HG02943 (cell line): Measurements from ENCODE around the gene MRGPRG.

Source experiments
- ATAC-seq: cut with Tn5 transposase; IDR thresholded peaks from one replicate; pipeline ENCODE4 v1.9.1; 2021; ENCODE audit warnings: mild to moderate bottlenecking, low read depth, moderate library complexity; ENCODE audit not compliant: unreplicated experiment

MRGPRG gene

DNA sequence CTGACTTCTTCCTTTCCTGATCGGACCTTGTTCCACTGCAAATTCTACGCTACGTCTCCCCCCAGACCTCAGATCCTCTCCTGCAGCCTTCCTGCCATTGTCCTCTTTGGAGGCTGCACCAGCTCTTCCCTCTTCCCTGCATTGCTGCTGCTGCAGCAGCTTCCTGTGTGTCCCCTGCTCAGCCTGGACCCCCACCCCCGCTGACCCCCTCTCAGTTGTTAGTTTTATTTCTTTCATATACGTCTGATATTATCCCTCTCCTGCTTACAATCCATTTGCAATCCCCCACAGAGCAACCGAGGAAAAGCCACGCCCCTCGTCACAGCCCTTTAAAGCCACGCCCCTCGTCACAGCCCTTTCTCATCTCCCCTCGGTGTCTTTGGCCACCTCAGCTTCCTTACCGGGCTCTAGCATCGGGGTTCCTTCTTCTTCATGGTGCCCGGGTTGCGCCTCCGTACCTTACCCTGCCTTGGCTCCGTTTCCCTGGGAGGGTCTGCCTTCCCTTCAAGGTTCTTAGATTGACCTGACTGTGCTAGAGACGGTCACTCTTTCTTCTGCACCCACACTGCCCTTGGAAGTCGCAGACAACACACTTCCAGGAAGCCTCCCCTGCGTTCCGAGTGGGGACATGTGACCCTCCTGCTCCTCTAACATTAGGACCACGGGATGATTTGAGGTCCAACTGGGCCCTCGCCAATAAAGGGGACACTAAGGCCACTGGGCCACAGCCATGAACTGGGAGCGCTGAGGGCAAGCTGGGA is 4.8 kb downstream of the MRGPRG start:
- no peak for ATAC-seq

DNA sequence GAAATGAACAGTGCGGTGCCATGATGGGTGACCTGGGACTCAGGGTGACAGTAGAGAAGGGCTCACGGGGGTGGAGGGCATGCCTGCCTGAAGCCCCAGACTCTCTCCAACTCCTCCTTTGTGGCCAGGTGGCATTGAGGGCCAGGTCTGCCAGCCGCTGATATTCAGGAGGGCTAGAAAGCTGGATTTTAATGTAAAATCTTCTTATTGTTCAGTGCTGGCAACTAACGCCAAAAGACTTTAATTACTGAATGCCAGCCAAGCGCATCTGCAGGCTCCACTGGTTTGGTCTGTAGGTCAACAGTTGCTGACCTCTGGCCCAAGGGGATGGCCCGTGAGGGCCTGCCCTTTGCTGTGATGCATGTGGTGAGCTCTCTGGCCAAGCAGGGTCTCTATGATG is 10.3 kb downstream of the MRGPRG start:
- ATAC-seq: no peak

DNA sequence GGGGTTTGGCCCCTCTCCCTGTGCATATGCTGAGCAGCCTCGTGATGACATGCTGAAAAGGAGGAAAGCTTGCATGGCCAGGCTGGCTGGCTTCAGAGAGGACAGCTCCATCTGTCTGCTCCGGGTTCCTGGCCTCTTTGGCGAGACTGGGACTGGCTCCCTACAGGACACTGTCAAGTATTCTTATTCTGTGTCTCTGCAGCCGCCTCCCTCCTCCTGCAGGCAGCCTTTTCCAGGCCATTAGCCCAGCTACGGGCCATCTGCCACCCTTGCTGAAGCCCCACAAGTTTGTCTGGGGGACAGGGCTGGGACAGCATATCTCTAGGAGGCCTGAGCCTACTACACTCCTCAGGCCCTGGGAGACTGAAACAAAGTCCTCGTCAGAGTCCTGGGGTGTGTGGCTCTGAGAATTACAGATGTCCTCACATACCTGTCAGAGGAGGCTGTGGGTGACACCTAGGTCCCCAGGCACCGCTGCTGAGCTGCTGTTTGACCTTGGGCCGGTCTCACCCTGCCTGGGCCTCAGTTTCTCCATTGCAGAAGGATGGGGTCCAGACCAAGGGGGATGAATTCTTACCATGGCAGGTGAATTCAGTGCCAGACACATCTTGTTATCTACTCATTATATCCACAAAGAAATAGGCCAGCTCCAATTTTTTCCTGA is 11.0 kb downstream of the MRGPRG start:
- ATAC-seq: no peak

DNA sequence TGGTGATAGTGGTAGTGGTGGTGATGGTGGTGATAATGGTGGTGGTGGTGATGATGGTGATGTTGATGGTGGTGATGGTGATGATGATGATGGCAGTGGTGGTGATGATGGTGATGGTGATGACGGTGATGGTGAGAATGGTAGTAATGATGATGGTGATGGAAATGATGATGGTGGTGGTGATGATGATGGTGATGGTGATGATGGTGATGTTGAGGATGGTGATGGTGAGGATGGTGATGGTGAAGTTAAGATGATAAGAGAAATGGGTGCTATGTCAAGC is 11.8 kb downstream of the MRGPRG start:
- ATAC-seq: no peak

DNA sequence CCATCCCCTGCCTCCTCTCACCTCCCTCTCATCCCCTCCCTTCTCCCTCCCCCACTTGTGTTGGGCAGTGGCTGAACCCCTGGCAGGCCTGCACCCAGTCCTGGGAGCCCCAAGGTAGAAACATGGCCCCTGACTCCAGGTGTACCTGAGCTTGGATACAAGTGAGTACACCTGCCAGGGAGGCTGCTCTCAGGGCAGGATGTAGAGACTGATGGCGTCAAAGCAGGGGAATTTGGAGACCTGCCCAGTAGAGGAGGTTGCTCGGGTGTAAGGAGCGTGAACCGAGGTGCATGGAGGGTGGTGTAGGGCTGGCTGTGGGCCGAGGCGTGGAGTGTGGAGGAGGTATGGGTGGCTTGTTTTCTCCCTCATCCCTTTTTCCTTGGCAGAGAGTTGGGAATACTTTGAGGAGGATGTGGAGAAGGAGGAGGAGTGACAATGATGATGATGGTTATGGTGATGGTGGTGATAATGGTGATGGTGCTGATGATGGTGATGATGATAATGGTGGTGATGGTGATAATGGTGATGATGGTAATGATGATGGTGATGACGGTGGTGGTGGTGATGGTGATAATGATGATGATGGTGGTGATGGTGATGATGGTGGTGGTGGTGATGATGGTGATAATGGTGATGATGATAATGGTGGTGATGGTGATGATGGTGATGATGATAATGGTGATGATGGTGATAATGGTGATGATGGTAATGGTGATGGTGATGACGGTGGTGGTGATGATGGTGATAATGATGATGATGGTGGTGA is 12.3 kb downstream of the MRGPRG start:
- ATAC-seq: no peak

DNA sequence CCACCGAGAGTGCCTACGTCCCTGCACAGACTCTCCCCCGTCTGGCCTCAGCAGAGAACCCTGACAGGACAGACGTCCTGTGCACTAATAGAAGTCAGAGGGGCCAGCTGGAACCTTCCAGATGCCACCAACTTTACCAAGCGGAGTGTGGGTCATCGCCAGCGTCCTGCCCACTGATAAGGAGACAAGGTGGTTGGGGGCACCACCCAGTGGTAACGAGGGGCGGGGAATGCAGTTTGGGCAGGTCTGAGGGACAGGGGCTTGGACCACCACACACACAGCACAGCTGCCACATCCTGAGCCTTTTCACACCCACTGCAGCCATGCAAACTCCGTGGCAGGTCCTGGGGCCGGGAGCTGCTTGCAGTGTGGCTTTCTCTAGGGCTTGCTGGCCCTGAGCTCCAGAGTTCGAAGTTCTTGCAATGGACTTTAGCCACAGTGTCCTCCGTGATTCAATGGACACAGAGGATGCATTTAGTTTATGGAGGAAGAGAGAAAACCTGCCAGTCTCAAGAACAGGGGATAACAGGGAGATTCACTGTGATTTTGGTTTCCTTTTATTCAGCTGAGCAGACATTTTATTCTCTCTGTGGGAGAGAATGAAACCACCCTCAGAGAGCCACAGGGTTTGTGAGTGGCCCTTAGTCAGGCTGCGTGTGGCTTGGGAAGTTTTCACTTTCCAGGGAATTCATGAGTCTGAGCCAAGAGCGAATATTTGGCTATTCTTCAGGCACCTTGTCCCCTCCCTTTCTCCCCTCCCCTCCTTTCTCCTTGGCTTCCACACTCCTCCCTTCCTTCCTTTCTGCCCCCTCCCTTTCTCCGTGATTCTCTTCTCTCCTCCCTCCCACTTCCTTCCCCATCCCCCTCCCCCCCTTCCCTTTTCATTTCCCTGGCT is 13.1 kb downstream of the MRGPRG start:
- no peak for ATAC-seq

DNA sequence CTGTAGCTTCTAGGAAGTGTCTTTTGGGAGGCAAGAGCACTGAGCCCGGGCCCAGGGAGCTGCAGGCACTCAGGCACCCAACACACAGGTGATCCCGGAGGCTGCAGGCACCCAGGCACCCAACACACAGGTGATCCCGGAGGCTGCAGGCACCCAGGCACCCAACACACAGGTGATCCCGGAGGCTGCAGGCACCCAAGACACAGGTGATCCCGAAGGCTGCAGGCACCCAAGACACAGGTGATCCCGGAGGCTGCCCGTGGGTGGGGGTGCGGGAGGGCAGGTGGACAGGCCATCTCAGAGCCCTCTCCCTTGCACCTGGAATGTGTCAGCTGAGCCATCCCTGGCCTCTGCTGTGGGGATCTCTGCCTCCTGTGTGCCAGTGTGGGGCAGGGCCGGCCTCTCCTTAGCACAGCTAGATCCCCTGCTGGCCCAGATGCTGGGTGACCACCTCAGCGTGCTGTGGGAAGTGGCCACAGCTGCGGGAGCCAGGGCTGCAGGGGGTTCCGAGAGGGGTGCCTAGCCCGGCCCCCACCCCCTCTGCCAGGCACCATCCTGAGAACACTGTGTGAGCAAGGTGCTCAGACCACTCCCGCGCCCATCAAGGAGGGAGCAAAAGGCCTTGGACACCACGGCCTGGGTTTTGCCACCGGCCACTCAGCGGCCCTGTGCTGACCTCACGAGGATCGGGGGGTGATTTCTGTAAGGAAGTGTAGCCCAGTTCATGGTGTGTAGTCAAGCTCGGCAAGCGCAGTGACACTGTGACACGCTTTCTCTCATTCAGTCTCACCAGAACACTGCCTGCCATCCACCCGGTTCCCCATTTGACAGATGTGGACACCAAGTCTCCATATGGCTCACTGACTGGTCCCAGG is 14.2 kb downstream of the MRGPRG start:
- no peak for ATAC-seq

DNA sequence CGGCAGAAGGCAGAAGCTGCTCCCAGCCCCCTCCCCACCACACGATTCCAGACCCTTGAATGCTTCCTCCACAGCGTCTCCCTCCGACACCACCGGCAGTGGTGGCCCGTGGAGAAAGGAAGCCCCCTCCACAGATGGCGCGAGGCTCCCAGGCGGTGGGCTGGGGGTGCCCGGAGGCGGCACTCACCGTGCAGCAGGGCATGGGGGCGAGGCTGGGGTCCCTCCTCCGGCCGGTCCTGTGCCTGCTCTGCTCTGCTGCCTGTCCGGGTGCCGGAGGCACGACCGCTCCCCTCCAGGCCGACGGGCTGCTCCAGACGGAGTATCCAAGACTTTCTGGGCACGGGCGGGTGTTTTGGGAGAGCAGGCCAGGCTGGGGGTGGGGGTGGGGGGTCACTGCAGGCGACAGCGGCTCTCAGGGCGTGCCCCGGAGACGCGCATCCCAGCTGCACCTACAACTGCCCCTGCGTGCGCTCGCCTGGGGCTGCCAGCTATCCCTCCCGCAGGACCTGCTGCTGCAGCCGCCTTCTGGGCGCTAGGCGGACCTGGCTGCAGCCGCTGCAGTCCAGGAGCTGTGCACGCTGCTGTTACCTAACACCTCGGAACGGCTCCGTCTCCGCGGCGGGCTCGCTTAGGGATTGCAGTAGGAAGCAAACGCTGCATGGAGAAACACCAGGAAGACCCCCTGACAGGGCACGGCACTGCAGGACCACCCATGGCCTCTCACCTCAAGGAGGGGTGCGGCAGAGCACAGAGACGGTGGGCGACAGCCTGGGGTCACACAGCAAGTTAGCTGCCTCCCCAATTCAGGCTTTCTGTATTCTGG is 15.2 kb downstream of the MRGPRG start:
- ATAC-seq: no peak

DNA sequence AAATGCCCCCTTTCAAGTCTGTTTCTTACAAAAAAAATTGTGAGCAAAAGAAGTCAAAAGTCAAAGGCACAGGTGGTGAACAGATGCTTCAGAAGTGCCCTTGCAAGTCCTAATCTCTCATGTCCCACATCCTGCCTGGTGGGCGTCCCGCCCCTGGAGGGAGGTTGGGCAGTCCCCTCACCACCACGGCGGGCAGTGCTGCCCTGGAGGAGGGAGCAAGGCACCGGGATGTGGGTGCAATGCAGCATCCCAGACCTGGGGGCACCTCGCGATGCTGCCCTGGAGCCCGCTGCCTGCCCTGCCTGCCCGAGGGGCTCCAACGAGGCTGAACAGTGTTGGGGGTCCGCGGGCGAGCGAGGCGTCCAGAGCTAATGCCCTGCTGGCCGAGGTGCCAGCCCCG is 15.9 kb downstream of the MRGPRG start:
- ATAC-seq: no peak

DNA sequence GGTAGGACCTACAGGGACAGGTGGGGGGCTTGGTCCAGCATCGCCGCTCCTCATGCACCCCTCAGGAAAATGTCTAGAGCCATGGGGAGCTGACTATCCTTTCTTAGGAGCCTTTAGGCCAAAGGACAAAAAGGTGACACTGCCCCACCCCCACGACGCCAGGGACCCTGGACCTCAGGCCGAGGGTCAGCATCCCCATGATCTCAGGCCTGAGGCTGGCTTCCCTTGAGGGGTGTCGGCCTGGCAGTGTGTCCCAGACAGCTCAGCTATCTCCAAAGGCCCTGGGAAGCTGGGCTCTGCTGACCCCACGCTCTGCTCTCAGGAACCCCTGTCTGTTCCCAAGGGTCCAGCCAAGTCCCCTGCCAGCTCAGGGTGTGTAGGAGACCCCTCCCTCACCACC is 16.3 kb downstream of the MRGPRG start:
- no peak for ATAC-seq

DNA sequence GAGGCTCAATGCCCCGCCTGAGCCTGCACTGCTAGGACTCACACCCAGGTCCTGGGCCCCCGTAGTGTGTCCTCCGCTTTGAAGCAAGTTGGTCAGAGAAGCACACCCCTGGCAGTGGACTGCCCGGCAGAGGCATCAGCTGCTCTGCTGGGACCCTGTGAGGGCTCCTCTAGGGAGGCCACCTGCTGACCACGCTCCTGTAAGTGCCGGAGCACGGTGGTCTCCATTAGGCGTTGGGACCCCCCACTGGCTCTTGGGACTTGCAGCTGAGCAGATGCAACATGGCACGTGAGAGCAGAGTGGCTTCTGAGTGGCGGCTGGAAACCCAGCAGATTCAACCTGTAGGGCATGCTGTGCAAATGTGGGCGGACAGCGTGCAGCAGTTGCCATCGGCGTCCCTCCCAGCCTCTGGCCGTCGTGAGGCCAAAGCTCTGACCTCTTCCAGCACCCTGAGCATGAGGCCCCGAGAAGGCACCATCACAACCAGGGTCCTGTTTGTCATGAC is 16.9 kb downstream of the MRGPRG start:
- no peak for ATAC-seq

DNA sequence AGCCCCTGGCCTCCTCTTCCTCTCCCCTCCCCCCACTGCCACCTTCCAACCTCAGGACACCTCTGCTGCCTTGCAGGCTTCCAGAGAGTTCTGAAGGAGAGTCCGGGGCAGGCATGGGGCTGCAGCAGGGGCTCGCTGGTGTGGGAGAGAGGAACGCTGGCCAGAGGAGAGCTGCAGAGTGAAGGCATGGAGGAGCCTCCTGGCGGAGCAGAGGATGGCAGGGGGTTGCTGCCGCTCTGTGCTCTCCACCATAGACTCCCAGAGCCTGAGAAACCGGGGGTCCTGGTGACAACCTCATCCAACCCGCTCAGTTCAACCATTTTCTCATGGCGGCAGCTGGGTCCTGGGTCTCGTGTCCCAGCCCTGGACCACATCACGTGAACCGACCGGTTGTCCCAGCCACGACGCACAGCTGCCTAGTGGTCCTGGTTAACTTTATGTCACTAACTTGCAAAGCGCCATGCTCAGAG is 17.5 kb downstream of the MRGPRG start:
- ATAC-seq: no peak

DNA sequence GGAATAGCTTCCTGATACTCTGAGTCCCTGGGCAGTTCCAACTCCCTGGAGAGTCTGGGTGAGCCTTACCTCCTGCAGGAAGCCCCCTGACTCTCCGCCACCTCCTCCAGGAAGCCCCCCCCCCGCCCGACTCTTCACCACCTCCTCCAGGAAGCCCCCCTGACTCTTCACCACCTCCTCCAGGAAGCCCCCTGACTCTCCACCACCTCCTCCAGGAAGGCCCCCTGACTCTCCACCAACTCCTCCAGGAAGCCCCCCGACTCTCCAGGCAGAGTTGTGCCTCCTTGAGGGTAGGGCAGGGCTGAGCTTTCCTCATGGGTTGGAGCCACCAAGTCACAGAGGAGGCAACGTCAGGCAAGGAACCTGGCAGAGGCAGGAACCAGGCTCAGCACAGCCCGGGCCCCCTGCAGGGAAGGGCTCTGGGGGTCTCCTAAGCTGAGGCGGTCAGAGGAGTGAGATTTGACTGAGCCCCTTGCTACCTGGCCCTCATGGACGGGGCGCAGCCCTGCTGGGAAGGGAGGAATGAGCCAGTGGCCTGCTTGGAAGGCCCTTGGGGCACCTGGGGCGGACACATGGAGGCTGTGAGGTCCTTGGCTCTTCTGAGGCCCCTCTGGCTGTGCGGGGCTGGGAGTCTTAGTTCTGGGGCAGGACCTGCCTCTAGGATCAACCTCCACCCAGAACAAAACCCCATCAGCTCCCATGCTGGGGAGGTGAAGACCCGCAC is 18.1 kb downstream of the MRGPRG start:
- ATAC-seq: no peak

DNA sequence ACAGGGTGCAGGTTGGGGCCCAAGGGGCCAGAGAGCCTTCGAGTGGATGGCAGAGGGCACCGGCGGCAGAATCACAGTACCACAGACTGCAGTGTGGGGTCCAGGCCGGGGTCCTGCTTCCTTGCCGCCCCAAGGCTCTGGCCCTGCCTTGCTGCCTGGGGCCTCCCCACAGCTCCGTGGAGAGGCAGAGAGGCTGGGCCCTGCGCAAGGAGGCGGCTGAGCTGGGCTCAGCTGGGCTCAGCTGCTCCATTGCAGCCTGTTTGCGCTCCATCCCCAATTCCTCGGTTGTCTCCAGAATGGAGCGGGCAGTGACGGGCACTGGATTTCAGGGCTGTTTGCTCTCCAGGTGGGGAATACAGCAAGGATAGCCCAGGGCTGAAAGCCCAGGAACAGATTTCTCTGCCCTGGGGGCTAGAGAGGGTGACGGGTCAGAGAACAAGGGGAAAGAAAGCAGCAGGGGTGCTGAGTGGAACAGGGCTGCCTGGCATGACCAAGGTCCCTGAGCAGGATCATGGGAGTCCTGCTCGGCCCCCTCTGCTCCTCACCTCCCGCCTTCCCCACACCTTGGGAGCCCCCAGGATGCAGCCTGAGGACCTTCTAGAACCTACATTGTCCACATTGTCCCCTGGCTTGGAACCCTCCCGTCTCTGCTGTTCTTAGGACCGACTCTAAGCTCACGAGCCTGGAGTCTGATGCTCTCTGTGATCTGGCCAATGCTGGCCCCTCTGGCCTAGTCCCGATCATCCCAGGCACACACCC is 18.9 kb downstream of the MRGPRG start:
- ATAC-seq: no peak

DNA sequence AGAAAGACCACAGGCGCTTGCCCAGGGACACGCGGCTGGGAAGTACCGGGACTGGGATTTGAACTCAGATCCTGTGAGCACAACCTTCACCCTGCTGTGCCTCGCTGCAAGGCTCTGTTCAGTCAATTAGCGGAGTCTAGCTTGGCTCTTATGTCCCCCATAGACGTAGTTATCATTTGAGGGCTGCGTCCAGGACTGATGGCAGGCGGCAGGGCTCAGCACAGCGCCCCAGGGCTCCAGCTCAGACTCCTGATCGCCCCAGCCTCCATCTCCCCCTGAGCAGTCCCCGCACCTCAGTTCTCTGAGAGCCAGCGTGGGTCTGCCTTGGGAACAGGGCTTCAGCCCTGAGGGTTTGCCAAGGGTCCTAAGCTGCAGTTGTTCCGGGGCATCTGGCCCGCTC is 19.8 kb downstream of the MRGPRG start:
- ATAC-seq: no peak

DNA sequence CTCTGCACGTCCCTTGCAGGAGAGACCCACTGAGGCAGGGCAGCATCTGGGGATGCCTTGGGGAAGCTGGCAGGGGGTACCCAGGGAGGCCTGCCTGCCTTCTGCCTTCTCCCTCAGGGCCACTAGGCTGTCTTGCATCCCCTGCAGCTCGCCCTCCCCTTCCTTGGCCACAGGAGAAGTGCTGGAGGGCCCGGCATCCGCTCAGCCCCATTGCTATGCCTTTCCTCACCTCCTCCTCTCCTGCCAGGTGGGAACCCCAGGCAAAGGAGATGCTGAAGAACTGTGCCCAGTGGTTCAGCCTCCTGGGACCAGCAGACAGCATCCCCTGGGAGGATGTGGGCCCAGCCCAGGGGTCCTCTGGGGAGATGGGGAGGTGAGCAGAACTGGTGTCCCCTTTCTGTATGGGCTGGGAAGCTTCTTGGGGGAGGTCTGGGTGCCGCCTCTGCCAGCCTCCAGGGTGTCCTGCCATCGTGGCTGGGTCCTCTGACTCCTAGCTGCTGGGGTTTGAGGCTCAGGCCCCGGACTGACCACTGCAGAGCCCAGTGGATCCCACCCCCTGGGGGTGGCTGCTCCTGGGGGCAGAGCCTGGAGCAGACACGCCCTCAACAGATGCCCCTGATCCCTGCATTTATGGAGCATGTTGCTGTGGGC is 20.6 kb downstream of the MRGPRG start:
- no peak for ATAC-seq
